Activated T-helper 1 cell treated with anti-CD3 and anti-CD28 coated beads, Interleukin-12 subunit alpha, Interleukin-12 subunit beta, Interleukin-2, Interleukin-4 antibody, amounts not matched to agents 30 ng/mL and 10 ng/mL and 1 ng/mL, durations not matched to agents 14 hours and 24 hours and 36 hours (primary cell): ENCODE results near the gene NAGLU. TPM values are rescaled to one million over a fixed set of nuclear protein-coding genes. Genes with fewer than 3 reads are reported as not detected.
A peak's percentile ranks its signal among the peaks of the same experiment; 100 is the strongest.

ENCODE experiments used
- DNase-seq: peaks from one replicate; pipeline ENCODE4 v3.0.0; 2021; ENCODE audit warnings: low spot score
- H3K27ac Mint-ChIP-seq: one replicate; pipeline ENCODE4 v1.8.0; 2021; ENCODE audit warnings: mild to moderate bottlenecking, mixed read lengths
- H3K27me3 Mint-ChIP-seq: one replicate; pipeline ENCODE4 v1.8.0; 2022; ENCODE audit warnings: mild to moderate bottlenecking, moderate library complexity, mixed read lengths; ENCODE audit not compliant: insufficient read depth
- H3K36me3 Mint-ChIP-seq: one replicate; pipeline ENCODE4 v1.8.0; 2021; ENCODE audit warnings: low read depth, mixed read lengths
- H3K4me1 Mint-ChIP-seq: one replicate; pipeline ENCODE4 v1.8.0; 2021; ENCODE audit warnings: low read depth, mixed read lengths
- H3K4me3 Mint-ChIP-seq: one replicate; pipeline ENCODE4 v1.8.0; 2021; ENCODE audit warnings: mild to moderate bottlenecking, moderate library complexity, mixed read lengths
- H3K9me3 Mint-ChIP-seq: one replicate; pipeline ENCODE4 v1.8.0; 2021; ENCODE audit warnings: mixed read lengths
- intact Hi-C: fragments of 100-400 bp; cut with micrococcal nuclease; formaldehyde crosslinking; loops from one replicate; pipeline ENCODE4 v1.15.1; 2024
- total RNA-seq: library from RNA; stranded (reverse); gene quantifications from 2 replicates; pipeline ENCODE4 v1.2.3, GENCODE V29; 2022

The NAGLU gene
- total RNA-seq, result 18.2 and 20.8 TPM in 2 replicates

DNA sequence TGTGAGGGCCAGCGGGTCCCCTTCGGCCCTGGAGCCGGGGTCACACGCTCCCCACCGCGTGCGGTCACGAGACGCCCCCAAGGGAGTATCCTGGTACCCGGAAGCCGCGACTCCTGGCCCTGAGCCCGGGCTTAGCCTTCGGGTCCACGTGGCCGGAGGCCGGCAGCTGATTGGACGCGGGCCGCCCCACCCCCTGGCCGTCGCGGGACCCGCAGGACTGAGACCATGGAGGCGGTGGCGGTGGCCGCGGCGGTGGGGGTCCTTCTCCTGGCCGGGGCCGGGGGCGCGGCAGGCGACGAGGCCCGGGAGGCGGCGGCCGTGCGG lies at the start of gene NAGLU:
NAGLU (plus strand) TSS at position 194 of the 324 bp plus-strand sequence; CDS start at position 226, 32 bp downstream.
- peak within 1 kb of the TSS; percentile 89 for H3K27ac Mint-ChIP-seq

DNA sequence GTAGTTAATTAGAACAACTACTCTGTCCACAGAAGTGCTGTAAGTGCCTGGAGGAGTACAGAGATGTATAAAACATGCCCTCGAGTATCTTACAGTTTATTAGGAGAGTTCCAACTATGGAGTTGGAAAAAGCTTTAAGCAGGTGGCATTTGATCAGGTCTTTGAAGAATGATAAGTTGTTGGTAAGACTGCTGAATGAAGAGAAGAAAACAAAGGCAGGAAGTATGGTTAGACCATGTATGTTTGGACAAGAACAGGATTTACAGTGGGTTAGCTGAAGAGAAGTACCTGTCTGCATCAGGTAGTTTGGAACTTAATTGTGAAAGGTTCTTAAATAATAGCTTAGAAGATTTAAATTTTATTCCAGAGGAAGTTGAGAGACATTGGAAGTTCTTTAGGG lies 48.0 kb upstream of the NAGLU start:
- intact Hi-C loops, result no loop called here
- H3K27me3 Mint-ChIP-seq, result no peaks in the 10 kb centered on the region
- H3K4me1 Mint-ChIP-seq, result peaks cover 27% of the 10 kb centered on the region
- DNase-seq, result no peak
- no peak overlapping the region for H3K4me3 Mint-ChIP-seq
- H3K27ac Mint-ChIP-seq, result no peak overlapping the region
- H3K9me3 Mint-ChIP-seq, result no peaks in the 10 kb centered on the region
- H3K36me3 Mint-ChIP-seq, result peaks cover 29% of the 10 kb centered on the region

More for the DNA sequence above, at the start of gene NAGLU:
- intact Hi-C loops, result loop anchor here (1.0 kb wide), 3 partner anchors 18 to 73 kb away; partner anchors contain the start of genes PSMC3IP, RETREG3 and TUBG1
- peaks cover 16% of the 10 kb centered on the region for H3K27me3 Mint-ChIP-seq
- H3K4me1 Mint-ChIP-seq, result peaks cover 33% of the 10 kb centered on the region
- peak within 1 kb of the TSS; percentile 90 for H3K4me3 Mint-ChIP-seq
- H3K36me3 Mint-ChIP-seq, result peaks cover 8% of the 10 kb centered on the region
- no peaks in the 10 kb centered on the region for H3K9me3 Mint-ChIP-seq
- DNase-seq, result peak; percentile 85

DNA sequence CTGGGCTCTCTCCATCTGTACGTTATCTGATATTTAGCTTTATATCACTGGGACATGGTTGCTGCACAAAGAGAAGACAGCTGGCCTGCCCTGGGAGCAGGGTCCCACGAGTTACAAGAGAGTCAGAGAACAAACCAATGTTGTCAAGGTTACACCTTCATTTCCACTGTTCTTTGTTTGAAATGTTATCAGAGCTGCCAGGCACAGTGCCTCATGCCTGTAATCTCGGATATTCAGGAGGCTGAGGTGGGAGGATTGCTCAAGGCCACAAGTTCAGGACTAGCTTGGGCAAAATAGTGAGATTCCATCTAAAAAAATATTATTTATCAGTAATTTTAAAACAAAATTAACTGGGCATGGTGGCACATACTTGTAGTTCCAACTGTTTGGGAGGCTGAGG lies 42.7 kb upstream of the NAGLU start:
- no peak overlapping the region for H3K4me3 Mint-ChIP-seq
- intact Hi-C loops, result no loop called here

DNA sequence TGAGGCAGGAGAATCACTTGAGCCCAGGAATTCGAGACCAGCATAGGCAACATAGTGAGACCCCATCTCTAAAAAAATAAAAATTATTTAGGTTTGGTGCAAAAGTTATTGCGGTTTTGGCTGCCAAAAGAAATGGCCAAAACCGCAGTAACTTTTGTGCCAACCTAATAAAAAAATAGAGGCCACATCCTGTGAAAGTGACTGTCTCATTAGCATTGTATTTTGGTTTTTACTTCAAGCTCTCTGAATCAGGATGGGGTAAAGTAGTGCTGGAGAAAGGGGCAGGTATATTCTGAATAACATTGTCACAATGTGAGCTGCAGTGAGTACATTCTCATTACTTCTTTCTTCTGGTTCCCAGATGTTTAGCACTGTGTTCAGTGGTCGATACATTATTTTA lies 41.4 kb upstream of the NAGLU start:
- Mint-ChIP-seq H3K4me1 (no peaks in the 10 kb centered on the region), H3K9me3 (no peaks in the 10 kb centered on the region), H3K27me3 (no peaks in the 10 kb centered on the region), H3K4me3 (no peak overlapping the region), H3K36me3 (peaks cover 20% of the 10 kb centered on the region), H3K27ac (no peak overlapping the region)
- intact Hi-C loops, result no loop called here
- no peak for DNase-seq

More for the DNA sequence above, 42.7 kb upstream of the NAGLU start:
- no peak overlapping the region for H3K27ac Mint-ChIP-seq
- H3K27me3 Mint-ChIP-seq, result no peaks in the 10 kb centered on the region
- peaks cover under 1% of the 10 kb centered on the region for H3K4me1 Mint-ChIP-seq
- no peak for DNase-seq
- peaks cover 23% of the 10 kb centered on the region for H3K36me3 Mint-ChIP-seq
- H3K9me3 Mint-ChIP-seq, result no peaks in the 10 kb centered on the region

DNA sequence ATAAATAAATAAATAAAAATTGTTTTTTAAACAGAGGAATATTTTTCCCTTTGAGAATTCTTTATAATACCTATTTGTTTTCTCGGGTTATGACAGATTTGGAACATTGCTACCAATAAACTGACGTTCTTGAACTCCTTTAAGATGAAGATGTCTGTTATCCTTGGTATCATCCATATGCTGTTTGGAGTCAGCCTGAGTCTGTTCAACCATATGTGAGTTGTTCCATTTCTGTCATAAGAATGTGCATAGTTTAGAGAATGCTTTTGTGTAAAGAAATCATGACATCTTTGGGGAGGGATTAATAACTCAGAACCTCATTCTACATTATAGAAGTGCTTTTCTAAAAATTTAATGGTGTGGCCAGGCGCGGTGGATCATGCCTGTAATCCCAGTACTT lies 37.2 kb upstream of the NAGLU start:
- no peak for DNase-seq
- H3K27ac Mint-ChIP-seq, result no peak overlapping the region
- no peak overlapping the region for H3K4me3 Mint-ChIP-seq
- no peaks in the 10 kb centered on the region for H3K4me1 Mint-ChIP-seq
- H3K36me3 Mint-ChIP-seq, result peaks cover 27% of the 10 kb centered on the region
- H3K9me3 Mint-ChIP-seq, result no peaks in the 10 kb centered on the region
- no peaks in the 10 kb centered on the region for H3K27me3 Mint-ChIP-seq
- intact Hi-C loops, result no loop called here

DNA sequence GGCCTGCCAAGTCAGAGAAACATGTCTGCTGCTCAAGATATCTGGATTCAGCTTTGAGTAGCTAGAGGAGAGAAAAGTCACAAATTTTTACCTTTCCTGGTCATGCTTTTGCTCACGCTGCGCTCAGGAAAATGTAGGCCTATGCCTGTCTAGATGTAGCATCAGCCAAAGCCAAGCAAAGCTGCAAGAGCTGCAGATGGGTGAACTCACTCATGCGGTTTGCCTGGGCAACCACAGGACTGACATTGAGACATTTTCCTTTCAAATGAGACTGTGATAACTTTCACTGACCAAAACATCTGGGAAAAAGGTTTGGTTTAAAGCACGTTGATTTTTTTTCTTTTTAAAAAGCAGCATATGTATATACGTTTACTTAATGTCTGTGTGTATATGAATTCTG lies 34.0 kb upstream of the NAGLU start:
- intact Hi-C loops, result no loop called here
- H3K27me3 Mint-ChIP-seq, result no peaks in the 10 kb centered on the region
- DNase-seq, result no peak
- no peaks in the 10 kb centered on the region for H3K9me3 Mint-ChIP-seq
- peaks cover 25% of the 10 kb centered on the region for H3K36me3 Mint-ChIP-seq
- no peaks in the 10 kb centered on the region for H3K4me1 Mint-ChIP-seq
- H3K4me3 Mint-ChIP-seq, result no peak overlapping the region
- H3K27ac Mint-ChIP-seq, result no peak overlapping the region

DNA sequence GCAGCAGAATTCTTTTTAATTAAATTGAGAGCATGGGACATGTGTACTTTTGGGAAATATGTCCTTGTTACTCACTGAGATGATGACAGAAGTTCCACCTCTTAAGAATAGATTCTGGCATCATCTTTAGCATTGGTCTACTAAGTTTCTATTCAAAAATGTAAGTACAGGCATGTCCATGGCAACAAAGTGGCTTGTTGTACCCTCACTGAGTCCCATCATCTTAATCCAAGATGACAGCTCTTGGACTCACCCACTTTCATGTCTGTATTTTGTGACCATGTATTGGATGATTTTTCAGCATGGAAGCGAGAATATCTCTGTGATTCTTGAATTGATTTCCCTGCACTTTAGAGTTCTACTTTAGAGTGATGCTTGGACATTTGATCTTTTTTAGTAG lies 33.1 kb upstream of the NAGLU start:
- intact Hi-C loops, result no loop called here
- no peak for DNase-seq

DNA sequence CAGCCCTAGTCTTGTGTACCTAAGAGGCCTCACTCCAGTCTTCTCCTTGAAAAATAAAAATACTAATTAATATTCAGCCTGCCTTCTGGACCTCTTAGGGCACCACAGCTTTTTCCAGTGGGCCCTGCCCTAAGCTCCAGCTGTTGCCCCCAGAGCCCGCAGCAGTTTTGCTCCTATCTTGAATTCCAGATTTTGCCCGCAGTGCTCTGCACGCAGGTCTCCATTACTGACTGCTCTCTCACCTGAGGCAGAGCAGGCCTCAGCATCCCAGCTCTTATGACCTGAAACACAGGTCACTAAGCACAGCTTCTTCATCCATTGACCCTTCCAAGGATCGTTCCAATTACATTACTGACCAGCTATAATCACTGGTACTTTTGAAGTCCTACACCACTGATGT lies 28.4 kb upstream of the NAGLU start:
- H3K9me3 Mint-ChIP-seq, result no peaks in the 10 kb centered on the region
- no peaks in the 10 kb centered on the region for H3K27me3 Mint-ChIP-seq

More for the DNA sequence above, 33.1 kb upstream of the NAGLU start:
- no peak overlapping the region for H3K4me3 Mint-ChIP-seq
- H3K4me1 Mint-ChIP-seq, result no peaks in the 10 kb centered on the region
- no peaks in the 10 kb centered on the region for H3K9me3 Mint-ChIP-seq
- no peak overlapping the region for H3K27ac Mint-ChIP-seq
- no peaks in the 10 kb centered on the region for H3K27me3 Mint-ChIP-seq
- peaks cover 28% of the 10 kb centered on the region for H3K36me3 Mint-ChIP-seq

DNA sequence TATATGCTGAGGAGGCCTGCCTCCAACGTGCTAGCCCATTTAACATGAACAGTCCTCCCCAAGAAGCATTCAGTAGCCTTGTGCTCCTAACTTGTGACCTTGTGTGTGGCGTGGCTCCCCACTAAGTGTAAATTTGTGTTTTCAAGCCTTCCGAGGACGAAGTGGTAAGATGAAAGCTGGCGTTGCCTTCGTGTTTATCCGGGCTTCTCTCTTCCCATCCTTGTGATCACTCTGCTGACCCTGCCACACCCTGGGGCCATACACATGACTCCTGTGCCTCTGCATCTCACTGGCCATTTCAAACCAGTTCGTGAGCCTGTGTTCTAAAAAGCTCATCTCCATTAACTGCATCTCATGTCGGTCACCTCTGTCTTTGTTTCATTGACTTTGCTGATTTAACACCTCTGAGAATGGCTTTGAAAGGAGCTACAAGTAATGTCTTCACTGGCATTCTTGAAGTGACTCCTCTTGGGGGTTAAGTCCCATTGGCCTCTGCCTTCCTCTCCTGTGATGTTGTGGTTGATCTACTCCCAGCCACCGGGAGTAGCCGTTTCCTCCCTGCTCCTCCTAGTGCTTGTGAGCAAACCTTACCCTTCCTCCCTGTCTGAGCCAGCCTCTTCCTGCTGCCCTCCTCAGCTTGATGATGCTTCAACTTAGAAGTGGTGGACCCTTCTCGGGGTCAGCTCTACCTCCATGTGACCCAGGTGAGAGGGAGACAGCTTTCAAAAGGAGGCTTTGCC lies 27.4 kb upstream of the NAGLU start:
- Mint-ChIP-seq H3K27me3 (no peaks in the 10 kb centered on the region), H3K27ac (no peak overlapping the region), H3K4me3 (no peak overlapping the region), H3K9me3 (no peaks in the 10 kb centered on the region), H3K36me3 (peaks cover 11% of the 10 kb centered on the region), H3K4me1 (peaks cover 9% of the 10 kb centered on the region)
- no peak for DNase-seq
- intact Hi-C loops, result no loop called here

More for the DNA sequence above, 28.4 kb upstream of the NAGLU start:
- no peak overlapping the region for H3K27ac Mint-ChIP-seq
- intact Hi-C loops, result no loop called here
- peaks cover 16% of the 10 kb centered on the region for H3K36me3 Mint-ChIP-seq
- H3K4me3 Mint-ChIP-seq, result no peak overlapping the region
- peaks cover 9% of the 10 kb centered on the region for H3K4me1 Mint-ChIP-seq
- DNase-seq, result no peak

DNA sequence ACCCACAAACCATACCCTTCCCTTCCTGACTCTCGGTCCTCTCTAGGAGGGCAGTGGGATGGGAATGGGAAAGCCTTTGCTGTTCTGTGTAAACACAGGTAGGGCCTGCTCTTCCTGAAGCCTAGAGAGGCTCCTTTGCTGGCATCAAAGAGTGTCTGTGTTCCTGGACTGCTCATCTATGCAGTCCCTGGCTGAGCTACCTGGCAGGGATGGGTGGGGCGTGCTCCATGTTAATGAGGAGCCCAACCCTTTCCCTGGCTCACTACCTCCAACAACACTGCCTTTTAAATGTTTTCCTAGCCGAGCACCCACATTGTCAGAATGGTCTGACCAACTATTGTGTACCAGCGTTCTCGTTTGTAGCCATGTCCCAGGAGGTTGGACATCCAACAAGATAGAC lies 26.6 kb upstream of the NAGLU start:
- H3K9me3 Mint-ChIP-seq, result no peaks in the 10 kb centered on the region
- H3K36me3 Mint-ChIP-seq, result peaks cover 7% of the 10 kb centered on the region
- peaks cover 9% of the 10 kb centered on the region for H3K4me1 Mint-ChIP-seq
- intact Hi-C loops, result no loop called here
- H3K27ac Mint-ChIP-seq, result no peak overlapping the region
- H3K4me3 Mint-ChIP-seq, result no peak overlapping the region
- H3K27me3 Mint-ChIP-seq, result no peaks in the 10 kb centered on the region
- DNase-seq, result no peak

DNA sequence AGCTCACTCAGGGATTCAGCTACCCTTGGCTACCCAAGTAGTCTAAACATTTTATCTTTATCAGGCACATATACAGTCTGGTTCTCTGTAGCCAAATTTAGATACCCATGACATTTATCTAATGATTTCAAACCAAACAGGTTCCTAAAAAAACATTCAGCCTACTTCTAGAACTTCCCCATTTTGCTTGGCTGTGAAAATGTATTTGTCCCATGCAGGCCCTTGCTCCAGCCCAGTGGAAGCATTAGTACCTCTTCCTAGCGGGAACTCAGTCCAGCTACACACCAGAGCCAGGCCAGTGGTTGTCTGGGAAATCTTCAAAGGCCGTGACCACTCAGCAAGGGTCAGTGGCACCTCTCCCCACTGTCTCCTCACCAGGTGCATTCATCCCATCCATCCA lies 26.2 kb upstream of the NAGLU start:
- H3K4me3 Mint-ChIP-seq, result no peak overlapping the region
- H3K27ac Mint-ChIP-seq, result no peak overlapping the region
- H3K9me3 Mint-ChIP-seq, result no peaks in the 10 kb centered on the region
- intact Hi-C loops, result no loop called here
- no peak for DNase-seq
- peaks cover 9% of the 10 kb centered on the region for H3K4me1 Mint-ChIP-seq
- no peaks in the 10 kb centered on the region for H3K27me3 Mint-ChIP-seq
- H3K36me3 Mint-ChIP-seq, result peaks cover 8% of the 10 kb centered on the region

DNA sequence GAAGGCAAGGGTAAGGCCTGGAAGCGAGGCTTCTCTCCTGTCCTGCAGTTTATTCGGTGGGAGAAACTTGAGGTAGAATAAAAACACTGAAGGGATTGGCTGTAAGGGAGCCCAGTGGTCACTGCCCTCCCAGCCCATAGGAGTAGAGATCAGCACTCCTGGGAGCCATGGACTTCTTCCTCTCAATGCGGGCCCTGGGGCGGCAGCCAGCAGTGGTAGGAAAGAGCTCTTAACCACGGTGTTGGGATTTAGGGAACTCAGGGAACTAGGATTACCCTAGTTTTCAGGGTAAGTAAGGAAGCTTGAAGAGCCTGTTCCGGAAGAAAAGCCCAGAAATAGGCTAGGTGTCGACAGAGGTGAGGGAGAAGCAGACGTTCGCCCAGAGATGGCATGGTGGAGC lies 23.8 kb upstream of the NAGLU start:
- Mint-ChIP-seq H3K9me3 (no peaks in the 10 kb centered on the region), H3K4me1 (peaks cover 9% of the 10 kb centered on the region), H3K27me3 (peaks cover 2% of the 10 kb centered on the region), H3K27ac (no peak overlapping the region), H3K4me3 (no peak overlapping the region), H3K36me3 (peaks cover 6% of the 10 kb centered on the region)
- intact Hi-C loops, result no loop called here
- DNase-seq, result no peak

DNA sequence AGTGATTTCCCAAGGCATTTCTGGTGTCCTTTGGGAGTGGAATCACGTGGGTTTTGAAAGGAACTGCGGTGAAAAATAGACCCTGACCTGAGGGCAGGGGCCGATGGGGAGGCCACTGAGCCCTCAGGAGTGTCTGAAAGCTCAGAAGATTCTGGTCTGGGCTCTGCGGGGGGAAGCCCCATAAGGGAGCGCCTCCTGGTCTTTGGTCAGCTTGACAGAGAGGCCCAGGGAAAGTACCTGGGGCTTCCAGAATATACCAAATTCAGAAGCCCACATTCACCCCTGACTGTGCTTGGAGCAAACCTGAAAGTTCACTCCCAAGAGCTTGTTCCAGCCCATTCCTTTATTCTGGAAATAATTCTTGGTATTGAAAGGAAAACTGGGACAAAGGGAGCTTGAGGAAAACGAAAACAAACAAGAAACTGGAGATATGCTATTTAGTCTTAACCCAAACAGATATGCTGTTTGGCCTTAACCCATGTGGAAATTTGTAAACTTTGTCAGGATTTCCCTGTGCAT lies 23.2 kb upstream of the NAGLU start:
- intact Hi-C loops, result no loop called here
- H3K9me3 Mint-ChIP-seq, result no peaks in the 10 kb centered on the region
- peaks cover 4% of the 10 kb centered on the region for H3K36me3 Mint-ChIP-seq
- H3K27me3 Mint-ChIP-seq, result peaks cover 2% of the 10 kb centered on the region
- H3K27ac Mint-ChIP-seq, result no peak overlapping the region
- no peak overlapping the region for H3K4me3 Mint-ChIP-seq
- DNase-seq, result no peak
- H3K4me1 Mint-ChIP-seq, result peaks cover 9% of the 10 kb centered on the region
